Mammary epithelial cell (primary cell): ENCODE measurements around the gene PHACTR3.

Source experiments
- EZH2 ChIP-seq: IDR thresholded peaks from 2 replicates; pipeline ENCODE4 v1.6.1; 2012; ENCODE audit warnings: low read length, inconsistent platforms, borderline replicate concordance
- TF ChIP-seq, protein P1 (sequence below), 2 donors: IDR thresholded peaks in 1 of 2; conservative IDR thresholded peaks in 1 of 2; 2 replicates each; pipeline ENCODE4 v1.5.1; 2011 to 2012; ENCODE audit warnings: inconsistent platforms in 2 of 2, low read length in 2 of 2, mild to moderate bottlenecking in 2 of 2, control low read depth in 1 of 2, low read depth in 1 of 2; ENCODE audit not compliant: insufficient read depth in 1 of 2; ENCODE audit errors: extremely low read depth in 1 of 2

DNA sequence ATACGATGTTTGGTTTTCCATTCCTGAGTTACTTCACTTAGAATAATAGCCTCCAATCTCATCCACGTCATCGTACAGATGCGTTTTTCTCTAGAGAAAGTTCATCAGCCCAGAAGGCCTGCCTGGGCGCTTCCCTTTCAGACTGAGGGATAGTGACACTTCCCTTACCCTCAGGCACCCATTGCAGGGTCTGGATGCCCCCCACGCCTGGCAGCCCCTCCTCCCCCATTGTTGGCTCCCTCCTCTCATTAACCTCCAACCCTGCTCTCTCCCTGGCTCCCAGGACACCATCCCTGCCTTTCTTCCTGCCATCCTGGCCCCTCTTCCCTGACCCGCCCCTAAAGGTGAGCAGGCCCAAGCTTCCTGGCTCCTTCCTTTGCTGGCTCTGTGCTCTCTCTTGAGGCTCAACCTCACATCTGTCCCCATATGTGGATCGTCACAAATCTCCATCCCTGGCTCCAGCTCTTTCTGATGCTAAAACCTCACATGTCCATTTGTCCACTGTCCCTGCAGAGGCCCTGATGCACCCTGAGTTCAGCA, 183.9 kb downstream of the PHACTR3 start:
- TF ChIP-seq, protein P1, sequence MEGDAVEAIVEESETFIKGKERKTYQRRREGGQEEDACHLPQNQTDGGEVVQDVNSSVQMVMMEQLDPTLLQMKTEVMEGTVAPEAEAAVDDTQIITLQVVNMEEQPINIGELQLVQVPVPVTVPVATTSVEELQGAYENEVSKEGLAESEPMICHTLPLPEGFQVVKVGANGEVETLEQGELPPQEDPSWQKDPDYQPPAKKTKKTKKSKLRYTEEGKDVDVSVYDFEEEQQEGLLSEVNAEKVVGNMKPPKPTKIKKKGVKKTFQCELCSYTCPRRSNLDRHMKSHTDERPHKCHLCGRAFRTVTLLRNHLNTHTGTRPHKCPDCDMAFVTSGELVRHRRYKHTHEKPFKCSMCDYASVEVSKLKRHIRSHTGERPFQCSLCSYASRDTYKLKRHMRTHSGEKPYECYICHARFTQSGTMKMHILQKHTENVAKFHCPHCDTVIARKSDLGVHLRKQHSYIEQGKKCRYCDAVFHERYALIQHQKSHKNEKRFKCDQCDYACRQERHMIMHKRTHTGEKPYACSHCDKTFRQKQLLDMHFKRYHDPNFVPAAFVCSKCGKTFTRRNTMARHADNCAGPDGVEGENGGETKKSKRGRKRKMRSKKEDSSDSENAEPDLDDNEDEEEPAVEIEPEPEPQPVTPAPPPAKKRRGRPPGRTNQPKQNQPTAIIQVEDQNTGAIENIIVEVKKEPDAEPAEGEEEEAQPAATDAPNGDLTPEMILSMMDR (conservative IDR thresholded peaks at IDR 0.05 in 1 of 2, IDR thresholded peaks at IDR 0.05 in 1 of 2; ENCODE audit: extremely low read depth in 1 of 2, insufficient read depth in 1 of 2, low read depth in 1 of 2, low read length in 2 of 2): no peak
- TF ChIP-seq EZH2: no peak
